ENCODE measurements around the gene CENPX.
A peak's percentile ranks its signal among the peaks of the same experiment; 100 is the strongest.

CENPX gene

GRCh38 chr17:82050761-82051641 lies 28.3 kb upstream of the CENPX start:
- no peaks in the 10 kb centered on the region for H3K27me3 Mint-ChIP-seq
- H3K4me1 Mint-ChIP-seq = peaks cover 8% of the 10 kb centered on the region
- no peak for DNase-seq (ENCODE audit: low spot score in 2 of 2)

GRCh38 chr17:82050152-82050760 lies 27.6 kb upstream of the CENPX start:
- no peaks in the 10 kb centered on the region for H3K27me3 Mint-ChIP-seq
- DNase-seq (ENCODE audit: low spot score in 2 of 2) = no peak
- no peak for ATAC-seq (ENCODE audit: low read depth)
- H3K36me3 Mint-ChIP-seq = peaks cover 10% of the 10 kb centered on the region
- H3K4me1 Mint-ChIP-seq = peaks cover 8% of the 10 kb centered on the region
- peak overlapping the region; percentile 92 for H3K4me3 Mint-ChIP-seq
- H3K27ac Mint-ChIP-seq = peak overlapping the region; percentile 86
- H3K9me3 Mint-ChIP-seq = no peaks in the 10 kb centered on the region

More at GRCh38 chr17:82050761-82051641, 28.3 kb upstream of the CENPX start:
- peaks cover 10% of the 10 kb centered on the region for H3K36me3 Mint-ChIP-seq
- peak overlapping the region; percentile 92 for H3K4me3 Mint-ChIP-seq
- no peaks in the 10 kb centered on the region for H3K9me3 Mint-ChIP-seq
- ATAC-seq (ENCODE audit: low read depth) = peak; percentile 12
- peak overlapping the region; percentile 86 for H3K27ac Mint-ChIP-seq

GRCh38 chr17:82049521-82049971 lies 26.9 kb upstream of the CENPX start:
- DNase-seq (ENCODE audit: low spot score in 2 of 2) = no peak
- ATAC-seq (ENCODE audit: low read depth) = no peak
- peaks cover 7% of the 10 kb centered on the region for H3K36me3 Mint-ChIP-seq
- peaks cover 8% of the 10 kb centered on the region for H3K4me1 Mint-ChIP-seq
- no peaks in the 10 kb centered on the region for H3K9me3 Mint-ChIP-seq
- H3K27me3 Mint-ChIP-seq = no peaks in the 10 kb centered on the region
- no peak overlapping the region for H3K4me3 Mint-ChIP-seq
- no peak overlapping the region for H3K27ac Mint-ChIP-seq

- Mint-ChIP-seq H3K4me3 (no peak overlapping the region), H3K9me3 (no peaks in the 10 kb centered on the region), H3K36me3 (peaks cover 7% of the 10 kb centered on the region), H3K27me3 (no peaks in the 10 kb centered on the region), H3K4me1 (peaks cover 8% of the 10 kb centered on the region), H3K27ac (no peak overlapping the region)
- DNase-seq (ENCODE audit: low spot score in 2 of 2) = no peak
- ATAC-seq (ENCODE audit: low read depth) = no peak
Measured at GRCh38 chr17:82049106-82049505, 26.4 kb upstream of the CENPX start.

- H3K36me3 Mint-ChIP-seq = peaks cover 7% of the 10 kb centered on the region
- ATAC-seq (ENCODE audit: low read depth) = no peak
- no peaks in the 10 kb centered on the region for H3K27me3 Mint-ChIP-seq
- H3K9me3 Mint-ChIP-seq = no peaks in the 10 kb centered on the region
- H3K4me1 Mint-ChIP-seq = peaks cover 8% of the 10 kb centered on the region
- no peak overlapping the region for H3K27ac Mint-ChIP-seq
- no peak for DNase-seq (ENCODE audit: low spot score in 2 of 2)
- H3K4me3 Mint-ChIP-seq = no peak overlapping the region
Measured at GRCh38 chr17:82048571-82048971, 25.9 kb upstream of the CENPX start.

- no peaks in the 10 kb centered on the region for H3K9me3 Mint-ChIP-seq
- H3K27me3 Mint-ChIP-seq = no peaks in the 10 kb centered on the region
- H3K4me1 Mint-ChIP-seq = peaks cover 8% of the 10 kb centered on the region
- H3K36me3 Mint-ChIP-seq = peaks cover 7% of the 10 kb centered on the region
- no peak for DNase-seq (ENCODE audit: low spot score in 2 of 2)
- no peak overlapping the region for H3K4me3 Mint-ChIP-seq
- no peak overlapping the region for H3K27ac Mint-ChIP-seq
- no peak for ATAC-seq (ENCODE audit: low read depth)
Measured at GRCh38 chr17:82047914-82048570, 25.4 kb upstream of the CENPX start.

GRCh38 chr17:82047379-82047778 lies 24.7 kb upstream of the CENPX start:
- Mint-ChIP-seq H3K36me3 (peaks cover 7% of the 10 kb centered on the region), H3K4me1 (peaks cover 8% of the 10 kb centered on the region), H3K27me3 (no peaks in the 10 kb centered on the region), H3K27ac (no peak overlapping the region), H3K4me3 (no peak overlapping the region), H3K9me3 (no peaks in the 10 kb centered on the region)
- no peak for ATAC-seq (ENCODE audit: low read depth)
- no peak for DNase-seq (ENCODE audit: low spot score in 2 of 2)

GRCh38 chr17:82046903-82047302 lies 24.2 kb upstream of the CENPX start:
- H3K4me3 Mint-ChIP-seq = no peak overlapping the region
- no peak for DNase-seq (ENCODE audit: low spot score in 2 of 2)
- H3K27ac Mint-ChIP-seq = no peak overlapping the region
- no peaks in the 10 kb centered on the region for H3K9me3 Mint-ChIP-seq
- H3K4me1 Mint-ChIP-seq = peaks cover 8% of the 10 kb centered on the region
- peaks cover 7% of the 10 kb centered on the region for H3K36me3 Mint-ChIP-seq
- no peak for ATAC-seq (ENCODE audit: low read depth)
- no peaks in the 10 kb centered on the region for H3K27me3 Mint-ChIP-seq

- Mint-ChIP-seq H3K27ac (no peak overlapping the region), H3K9me3 (no peaks in the 10 kb centered on the region), H3K36me3 (peaks cover 7% of the 10 kb centered on the region), H3K27me3 (no peaks in the 10 kb centered on the region), H3K4me3 (no peak overlapping the region), H3K4me1 (peaks cover 8% of the 10 kb centered on the region)
- ATAC-seq (ENCODE audit: low read depth) (no peak), DNase-seq (ENCODE audit: low spot score in 2 of 2) (no peak)
Measured at GRCh38 chr17:82045936-82046484, 23.3 kb upstream of the CENPX start.

GRCh38 chr17:82043507-82043906 lies 20.8 kb upstream of the CENPX start:
- Mint-ChIP-seq H3K36me3 (peaks cover 5% of the 10 kb centered on the region), H3K27ac (no peak overlapping the region), H3K27me3 (no peaks in the 10 kb centered on the region), H3K4me3 (no peak overlapping the region), H3K4me1 (no peaks in the 10 kb centered on the region), H3K9me3 (no peaks in the 10 kb centered on the region)
- no peak for DNase-seq (ENCODE audit: low spot score in 2 of 2)
- no peak for ATAC-seq (ENCODE audit: low read depth)

- H3K4me3 Mint-ChIP-seq = no peak overlapping the region
- H3K36me3 Mint-ChIP-seq = peaks cover 4% of the 10 kb centered on the region
- DNase-seq (ENCODE audit: low spot score in 2 of 2) (no peak), ATAC-seq (ENCODE audit: low read depth) (no peak)
- no peak overlapping the region for H3K27ac Mint-ChIP-seq
- H3K4me1 Mint-ChIP-seq = peaks cover 4% of the 10 kb centered on the region
- no peaks in the 10 kb centered on the region for H3K9me3 Mint-ChIP-seq
- no peaks in the 10 kb centered on the region for H3K27me3 Mint-ChIP-seq
Measured at GRCh38 chr17:82042649-82043048, 20.0 kb upstream of the CENPX start.

- Mint-ChIP-seq H3K36me3 (no peaks in the 10 kb centered on the region), H3K9me3 (no peaks in the 10 kb centered on the region), H3K27ac (no peak overlapping the region), H3K4me1 (peaks cover 5% of the 10 kb centered on the region), H3K4me3 (no peak overlapping the region), H3K27me3 (no peaks in the 10 kb centered on the region)
- DNase-seq (ENCODE audit: low spot score in 2 of 2) = no peak
- no peak for ATAC-seq (ENCODE audit: low read depth)
Measured at GRCh38 chr17:82041144-82041814, 18.6 kb upstream of the CENPX start.

GRCh38 chr17:82039695-82040299 lies 17.1 kb upstream of the CENPX start:
- no peak for DNase-seq (ENCODE audit: low spot score in 2 of 2)
- Mint-ChIP-seq H3K36me3 (peaks cover 4% of the 10 kb centered on the region), H3K27me3 (no peaks in the 10 kb centered on the region), H3K9me3 (no peaks in the 10 kb centered on the region), H3K27ac (no peak overlapping the region), H3K4me3 (no peak overlapping the region), H3K4me1 (peaks cover 5% of the 10 kb centered on the region)
- no peak for ATAC-seq (ENCODE audit: low read depth)
